Measurements from ENCODE around the gene CLPX.
"Not testable (repeated sequence)": the region's sequence is repeated elsewhere in the genome, so short reads cannot be mapped to it uniquely, and the experiment has no call there.

CLPX gene

DNA sequence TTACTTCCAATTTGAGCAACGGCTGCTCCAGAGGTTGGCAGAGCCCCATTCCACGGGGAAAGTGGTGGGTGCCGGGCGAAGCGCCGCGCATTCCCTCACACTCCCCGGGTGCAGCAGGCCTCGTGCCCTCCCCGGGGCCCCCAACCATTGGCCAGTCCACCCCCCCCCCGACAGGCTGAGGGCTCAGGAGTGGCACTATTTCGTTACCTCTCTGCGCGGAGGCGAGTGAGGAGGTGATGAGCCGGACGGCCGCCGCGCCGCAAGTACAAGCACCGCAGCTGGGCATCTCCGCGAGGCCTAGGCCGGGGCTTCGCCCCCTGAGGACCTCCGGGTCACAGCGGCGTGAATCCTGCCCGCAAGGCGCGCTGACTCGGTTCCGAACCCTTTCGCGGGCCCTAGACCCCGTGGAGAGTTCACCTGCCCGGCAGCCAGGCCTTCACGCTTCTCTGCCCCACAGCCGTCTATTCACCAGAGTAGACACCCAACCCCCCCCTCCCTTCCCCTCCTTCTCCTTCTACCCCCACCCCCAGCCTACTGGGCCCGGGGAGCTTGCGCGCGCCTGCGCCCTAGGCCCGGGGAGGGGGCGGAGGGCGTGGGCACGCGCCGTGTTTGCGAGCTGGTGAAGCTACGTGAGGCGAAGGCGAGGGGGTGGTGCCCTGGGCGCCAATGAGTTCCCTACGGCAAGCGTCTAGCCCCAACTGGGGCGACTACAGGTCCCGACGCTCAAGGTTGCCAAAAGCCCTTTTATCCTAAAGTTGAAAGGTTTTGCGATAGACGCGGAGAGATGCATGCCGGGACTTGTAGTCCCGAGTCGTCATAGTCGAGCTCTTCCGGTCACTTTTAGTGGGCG lies at the start of gene CLPX:
TSS of gene CLPX (minus strand) at position 475 of the 850 bp plus-strand sequence. CDS start at position 286, 189 bp downstream.
- Histone ChIP-seq H4K20me1 (peaks cover 27 to 38% (median 34%) of the 10 kb centered on the region in 11 experiments; a peak in 19 of 22 replicates), H3K4me3 (peak within 1 kb of the TSS; percentile 83 to 98 (median 93)), H3K9me3 (replicated peaks in 1 of 11) (no peaks in the 10 kb centered on the region), H3K36me3 (peaks cover 10 to 31% (median 19%) of the 10 kb centered on the region in 11 experiments; a peak in 20 of 22 replicates), H3K4me1 (peaks cover 23 to 33% (median 27%) of the 10 kb centered on the region in 10 experiments), H3K9ac (peak within 1 kb of the TSS; percentile 93 to 99 (median 97)), H3K4me2 (peak within 1 kb of the TSS; percentile 78 to 93 (median 87)), H3K27me3 (no peaks in the 10 kb centered on the region), H3K27ac (peak within 1 kb of the TSS; percentile 88 to 98 (median 96))
- TF ChIP-seq Cebpa-rat (IDR thresholded peaks at IDR 0.05) = no peak

DNA sequence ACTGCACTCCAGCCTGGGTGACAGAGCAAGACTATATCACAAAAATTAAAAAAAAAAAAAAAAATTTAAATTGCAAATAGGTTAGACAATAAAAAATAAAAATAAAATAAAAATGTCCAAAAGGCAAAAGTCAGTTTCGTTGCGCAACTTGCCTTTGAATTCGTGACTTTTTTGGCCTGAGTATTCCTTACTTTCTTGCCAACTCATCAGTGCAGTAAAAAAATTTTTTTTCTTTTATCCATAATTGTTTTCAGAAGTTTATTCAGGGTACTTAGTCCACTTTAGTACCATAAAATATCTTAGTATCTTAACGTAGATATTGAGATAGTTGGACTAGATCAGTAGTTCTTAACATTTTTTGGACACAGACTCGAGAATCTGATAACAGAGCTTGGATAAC lies 48.6 kb upstream of the CLPX start:
- Histone ChIP-seq H4K20me1 (no peaks in the 10 kb centered on the region), H3K4me2 (no peak overlapping the region), H3K9ac (no peak overlapping the region), H3K27me3 (no peaks in the 10 kb centered on the region), H3K27ac (no peak overlapping the region), H3K36me3 (no peaks in the 10 kb centered on the region), H3K4me3 (no peak overlapping the region), H3K9me3 (replicated peaks in 1 of 11) (no peaks in the 10 kb centered on the region), H3K4me1 (peaks cover 1 to 15% (median 12%) of the 10 kb centered on the region in 10 experiments; a peak in 19 of 20 replicates)
- peak in 3 of 11 experiments; percentile 14 to 35 (median 27); a peak in 1 of 22 replicates for TF ChIP-seq Cebpa-rat (IDR thresholded peaks at IDR 0.05)

DNA sequence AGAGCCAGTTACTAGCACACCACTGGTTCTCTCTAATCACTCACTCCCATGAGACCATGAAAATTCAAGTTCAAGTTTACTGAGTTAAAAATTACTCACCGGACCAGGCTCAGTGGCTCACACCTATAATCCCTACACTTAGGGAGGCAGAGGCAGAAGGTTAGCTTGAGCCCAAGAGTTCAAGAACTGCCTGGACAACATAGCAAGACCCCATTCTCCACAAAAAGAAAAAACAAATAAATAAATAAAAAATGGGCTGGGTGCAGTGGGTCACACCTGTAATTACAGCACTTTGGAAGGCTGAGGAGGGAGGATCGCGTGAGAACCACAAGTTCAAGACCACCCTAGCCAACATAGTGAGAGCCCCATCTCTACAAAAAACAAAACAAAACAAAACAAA lies 47.4 kb upstream of the CLPX start:
- H3K4me1 ChIP-seq = peaks cover 8 to 16% (median 12%) of the 10 kb centered on the region in 10 experiments
- H4K20me1 ChIP-seq = no peaks in the 10 kb centered on the region
- H3K9me3 ChIP-seq (replicated peaks in 1 of 11) = no peaks in the 10 kb centered on the region
- H3K27ac ChIP-seq = no peak overlapping the region
- H3K4me3 ChIP-seq = no peak overlapping the region
- H3K4me2 ChIP-seq = no peak overlapping the region
- no peak overlapping the region for H3K9ac ChIP-seq
- H3K27me3 ChIP-seq = no peaks in the 10 kb centered on the region
- no peaks in the 10 kb centered on the region for H3K36me3 ChIP-seq
- TF ChIP-seq Cebpa-rat (IDR thresholded peaks at IDR 0.05) = no peak

DNA sequence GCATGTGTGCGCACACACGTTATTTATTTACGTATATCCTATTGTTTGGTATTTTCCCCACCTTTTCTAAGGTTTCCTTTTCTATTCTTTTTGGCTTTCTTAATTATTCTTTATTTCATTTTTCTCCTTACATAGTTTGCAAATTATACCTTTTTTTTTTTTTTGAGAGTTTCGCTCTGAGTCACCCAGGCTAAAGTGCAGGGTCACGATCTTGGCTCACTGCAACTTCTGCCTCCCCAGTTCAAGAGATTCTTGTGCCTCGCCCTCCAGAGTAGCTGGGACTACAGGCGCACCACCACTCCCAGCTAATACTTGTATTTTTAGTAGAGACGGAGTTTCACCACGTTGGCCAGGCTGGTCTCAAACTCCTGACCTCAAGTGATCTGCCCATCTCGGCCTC lies 46.2 kb upstream of the CLPX start:
- H3K9me3 ChIP-seq (replicated peaks in 1 of 11) = no peaks in the 10 kb centered on the region
- no peaks in the 10 kb centered on the region for H4K20me1 ChIP-seq
- no peak for TF ChIP-seq Cebpa-rat (IDR thresholded peaks at IDR 0.05)
- H3K9ac ChIP-seq = no peak overlapping the region
- no peak overlapping the region for H3K4me2 ChIP-seq
- H3K4me3 ChIP-seq = no peak overlapping the region
- H3K27ac ChIP-seq = no peak overlapping the region
- H3K36me3 ChIP-seq = no peaks in the 10 kb centered on the region
- peaks cover 0 to 10% (median 8%) of the 10 kb centered on the region in 10 experiments; a peak in 10 of 20 replicates for H3K4me1 ChIP-seq
- no peaks in the 10 kb centered on the region for H3K27me3 ChIP-seq

DNA sequence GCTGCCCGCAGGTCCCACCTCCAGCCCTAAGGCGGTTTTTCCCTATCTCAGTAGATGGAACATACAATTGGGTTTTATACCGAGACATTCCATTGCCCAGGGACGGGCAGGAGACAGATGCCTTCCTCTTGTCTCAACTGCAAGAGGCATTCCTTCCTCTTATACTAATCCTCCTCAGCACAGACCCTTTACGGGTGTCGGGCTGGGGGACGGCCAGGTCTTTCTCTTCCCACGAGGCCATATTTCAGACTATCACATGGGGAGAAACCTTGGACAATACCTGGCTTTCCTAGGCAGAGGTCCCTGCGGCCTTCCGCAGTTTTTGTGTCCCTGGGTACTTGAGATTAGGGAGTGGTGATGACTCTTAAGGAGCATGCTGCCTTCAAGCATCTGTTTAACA lies 41.8 kb upstream of the CLPX start:
- H4K20me1 ChIP-seq; H3K9me3 ChIP-seq (replicated peaks in 1 of 11); H3K27me3 ChIP-seq; H3K4me2 ChIP-seq; H3K4me3 ChIP-seq; H3K36me3 ChIP-seq; H3K27ac ChIP-seq; H3K9ac ChIP-seq: not testable (repeated sequence)
- peaks cover 0 to 10% (median 8%) of the 10 kb centered on the region in 10 experiments; a peak in 10 of 20 replicates for H3K4me1 ChIP-seq

DNA sequence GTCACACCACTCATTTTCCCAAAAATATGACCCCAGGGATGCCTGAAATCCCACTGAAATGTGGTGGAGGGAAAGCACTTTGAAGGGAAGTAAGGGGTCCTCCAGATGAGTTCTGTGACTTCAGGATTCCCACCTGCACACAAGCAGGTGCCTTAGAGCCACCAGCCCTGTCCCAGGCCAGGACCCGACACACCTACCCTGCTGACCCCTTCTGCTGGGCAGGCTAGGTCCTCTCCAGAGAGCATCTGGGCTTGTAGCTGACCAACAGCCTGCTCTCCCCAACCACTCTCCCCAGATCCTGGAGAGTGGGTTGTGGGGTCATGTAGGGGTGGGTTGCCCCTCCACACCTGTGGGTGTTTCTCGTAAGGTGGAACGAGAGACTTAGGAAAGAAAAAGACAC lies 41.1 kb upstream of the CLPX start:
- no peak for TF ChIP-seq Cebpa-rat (IDR thresholded peaks at IDR 0.05)
- Histone ChIP-seq H3K27ac (no peak overlapping the region), H3K4me2 (no peak overlapping the region)

DNA sequence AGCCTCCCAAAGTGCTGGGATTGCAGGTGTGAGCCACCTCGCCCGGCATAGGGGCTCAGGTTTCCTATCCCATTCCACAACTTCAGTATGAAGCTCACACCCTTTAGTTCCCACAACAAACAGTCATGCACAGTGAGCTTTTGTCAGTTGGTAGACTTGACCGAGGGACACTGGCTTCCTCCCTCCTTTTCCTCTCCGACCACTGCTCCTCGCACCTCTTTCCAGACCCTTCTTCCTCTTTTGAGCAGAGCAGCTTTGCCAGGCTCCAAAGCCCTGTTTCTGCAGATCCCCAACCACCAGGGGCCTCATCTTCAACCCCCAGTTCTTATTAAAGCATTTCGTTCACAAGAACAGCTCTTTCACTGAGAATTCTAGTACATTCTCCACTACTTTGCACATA lies 38.9 kb upstream of the CLPX start:
- H3K9me3 ChIP-seq (replicated peaks in 1 of 11) = no peaks in the 10 kb centered on the region
- no peaks in the 10 kb centered on the region for H4K20me1 ChIP-seq
- TF ChIP-seq Cebpa-rat (IDR thresholded peaks at IDR 0.05) = no peak
- H3K36me3 ChIP-seq = no peaks in the 10 kb centered on the region
- no peak overlapping the region for H3K4me2 ChIP-seq
- H3K9ac ChIP-seq = no peak overlapping the region
- H3K4me3 ChIP-seq = no peak overlapping the region
- no peak overlapping the region for H3K27ac ChIP-seq
- peaks cover 0 to 10% (median 8%) of the 10 kb centered on the region in 10 experiments; a peak in 10 of 20 replicates for H3K4me1 ChIP-seq
- no peaks in the 10 kb centered on the region for H3K27me3 ChIP-seq

More for the DNA sequence above, 41.1 kb upstream of the CLPX start:
- Histone ChIP-seq H3K9ac (no peak overlapping the region), H3K36me3 (no peaks in the 10 kb centered on the region), H3K4me3 (no peak overlapping the region), H3K9me3 (replicated peaks in 1 of 11) (no peaks in the 10 kb centered on the region), H3K4me1 (peaks cover 0 to 10% (median 8%) of the 10 kb centered on the region in 10 experiments; a peak in 10 of 20 replicates), H3K27me3 (no peaks in the 10 kb centered on the region), H4K20me1 (no peaks in the 10 kb centered on the region)

DNA sequence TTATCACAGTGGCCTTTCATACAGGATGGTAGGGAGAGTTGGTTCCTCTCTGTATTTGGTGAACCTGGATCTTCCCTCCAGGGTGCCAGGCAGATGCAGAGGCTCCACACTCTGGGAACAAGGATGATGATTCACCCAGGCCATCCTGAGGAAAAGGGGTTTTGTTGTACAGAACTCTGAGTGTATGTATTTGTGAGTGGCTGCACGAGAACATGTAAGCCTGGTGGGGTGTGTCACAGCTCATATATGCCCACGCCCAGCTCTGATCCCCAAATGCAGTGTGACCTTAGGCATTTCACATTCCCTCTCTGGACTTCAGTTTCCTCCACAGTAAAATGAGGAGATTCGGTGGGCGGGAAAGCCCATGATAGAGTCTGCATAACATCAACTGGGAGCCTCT lies 37.7 kb upstream of the CLPX start:
- Histone ChIP-seq H3K27ac (no peak overlapping the region), H3K4me3 (no peak overlapping the region), H3K4me1 (peaks cover 0 to under 1% (median under 1%) of the 10 kb centered on the region in 10 experiments; a peak in 6 of 20 replicates), H4K20me1 (no peaks in the 10 kb centered on the region), H3K27me3 (no peaks in the 10 kb centered on the region), H3K4me2 (no peak overlapping the region), H3K9ac (no peak overlapping the region), H3K9me3 (replicated peaks in 1 of 11) (no peaks in the 10 kb centered on the region), H3K36me3 (no peaks in the 10 kb centered on the region)
- no peak for TF ChIP-seq Cebpa-rat (IDR thresholded peaks at IDR 0.05)

DNA sequence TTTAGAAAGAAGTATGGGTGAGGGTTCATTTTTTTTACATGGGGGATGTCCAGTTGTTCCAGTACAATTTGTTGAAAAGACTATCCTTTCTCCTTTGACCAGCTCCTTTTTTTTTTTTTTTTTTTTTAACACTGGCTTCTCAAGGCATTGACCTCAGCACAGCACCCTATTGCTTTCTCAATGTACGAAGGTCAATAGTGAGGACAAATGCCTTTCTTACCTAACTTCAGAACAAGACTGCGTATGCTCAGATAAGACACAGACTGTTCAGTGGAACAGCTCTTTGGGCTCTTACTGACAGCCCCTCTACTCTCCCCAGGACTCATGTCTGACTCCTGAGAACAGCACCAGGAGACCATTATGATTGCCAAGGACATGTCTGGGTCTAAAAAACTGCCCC lies 36.6 kb upstream of the CLPX start:
- Histone ChIP-seq H3K9me3 (replicated peaks in 1 of 11) (no peaks in the 10 kb centered on the region), H3K9ac (no peak overlapping the region), H3K27me3 (no peaks in the 10 kb centered on the region), H3K27ac (no peak overlapping the region), H3K4me2 (no peak overlapping the region), H4K20me1 (no peaks in the 10 kb centered on the region), H3K36me3 (no peaks in the 10 kb centered on the region), H3K4me3 (no peak overlapping the region), H3K4me1 (no peaks in the 10 kb centered on the region)
- no peak for TF ChIP-seq Cebpa-rat (IDR thresholded peaks at IDR 0.05)

DNA sequence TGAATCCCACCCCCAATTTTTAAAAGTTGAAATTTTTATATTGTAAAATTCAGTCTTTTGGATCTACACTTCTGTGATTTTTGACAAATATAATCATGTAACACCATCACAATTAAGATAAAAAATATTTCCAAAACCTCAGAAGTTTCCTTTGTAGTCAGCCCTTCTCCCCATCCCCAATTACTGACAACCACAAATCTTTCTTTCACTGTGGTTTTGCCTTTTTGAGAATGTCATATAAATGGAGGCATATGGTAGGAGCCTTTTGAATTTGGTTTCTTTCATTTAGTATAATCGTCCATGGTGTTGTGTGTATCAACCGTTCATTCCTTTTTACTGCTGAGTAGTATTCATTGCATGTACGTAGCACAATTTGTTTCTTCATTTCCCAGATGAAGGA lies 34.0 kb upstream of the CLPX start:
- Histone ChIP-seq H3K27me3 (no peaks in the 10 kb centered on the region), H3K4me1 (no peaks in the 10 kb centered on the region), H3K36me3 (no peaks in the 10 kb centered on the region), H3K4me2 (no peak overlapping the region), H3K4me3 (no peak overlapping the region), H4K20me1 (no peaks in the 10 kb centered on the region), H3K9ac (no peak overlapping the region), H3K9me3 (replicated peaks in 1 of 11) (no peaks in the 10 kb centered on the region), H3K27ac (no peak overlapping the region)
- TF ChIP-seq Cebpa-rat (IDR thresholded peaks at IDR 0.05) = no peak
